GM12873 (cell line): Measurements from ENCODE around the gene ZBTB1.

ENCODE experiments used
- CTCF ChIP-seq: IDR thresholded peaks from 2 replicates; pipeline ENCODE4 v1.5.1; 2012; ENCODE audit warnings: low read depth, mild to moderate bottlenecking, moderate library complexity, low read length, control low read depth; ENCODE audit not compliant: insufficient read depth; ENCODE audit errors: missing control alignments

The ZBTB1 gene

GRCh38 chr14:64501411-64502171 lies 3.0 kb upstream of the ZBTB1 start:
- no peak for TF ChIP-seq CTCF

DNA sequence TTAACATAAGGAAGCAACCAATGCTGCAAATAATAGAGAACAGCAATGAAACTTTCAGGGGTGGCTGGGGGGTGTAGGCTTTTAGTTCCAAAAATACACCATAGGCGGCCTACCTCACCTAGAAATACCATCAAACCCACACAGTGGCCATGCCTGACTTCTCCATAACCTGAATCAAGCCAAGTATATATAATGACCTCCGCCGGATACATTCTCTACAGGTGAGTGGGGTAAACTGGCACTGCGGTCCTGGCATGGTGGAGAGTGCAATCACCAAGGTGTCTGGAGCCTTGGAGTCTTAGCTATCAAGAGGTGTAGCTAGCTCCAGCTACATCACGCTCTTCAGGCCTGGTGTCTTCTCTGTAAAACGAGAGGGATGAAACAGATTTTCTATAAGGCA lies 2.1 kb upstream of the ZBTB1 start:
- TF ChIP-seq CTCF = no peak

DNA sequence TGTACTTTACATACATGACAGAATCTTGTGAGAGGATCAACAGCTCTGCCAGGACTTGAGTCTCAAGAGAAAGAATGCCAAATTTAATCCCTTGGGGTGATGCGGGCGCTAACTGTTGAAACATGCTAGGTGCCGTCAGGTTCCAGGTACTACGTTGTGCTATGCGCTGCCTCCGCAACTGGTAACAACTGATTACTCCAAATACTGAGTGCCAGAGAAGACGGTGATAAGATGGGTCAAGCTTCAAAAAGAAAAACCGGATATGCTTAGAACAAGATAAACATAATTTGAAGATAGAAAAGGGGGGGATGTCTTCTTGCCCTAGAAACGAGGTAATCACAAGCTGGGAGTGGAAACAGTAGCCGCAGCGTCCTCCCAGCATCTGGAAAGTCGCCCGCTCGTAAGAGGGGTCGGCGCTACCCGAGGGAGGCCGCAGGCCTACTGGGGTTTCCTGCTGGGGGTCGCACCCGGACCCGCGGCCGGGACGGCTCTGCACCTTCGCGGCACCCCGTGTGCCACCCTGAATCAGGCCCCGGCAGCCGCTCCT lies 1.6 kb upstream of the ZBTB1 start:
- no peak for TF ChIP-seq CTCF

- no peak for TF ChIP-seq CTCF
These were observed 898 bp upstream of the ZBTB1 start, which contains the start of gene ZBTB25 for GRCh38 chr14:64503434-64504309. ZBTB25 (minus strand) TSS chr14:64503838; CDS start chr14:64490533, 13,305 bp downstream.

DNA sequence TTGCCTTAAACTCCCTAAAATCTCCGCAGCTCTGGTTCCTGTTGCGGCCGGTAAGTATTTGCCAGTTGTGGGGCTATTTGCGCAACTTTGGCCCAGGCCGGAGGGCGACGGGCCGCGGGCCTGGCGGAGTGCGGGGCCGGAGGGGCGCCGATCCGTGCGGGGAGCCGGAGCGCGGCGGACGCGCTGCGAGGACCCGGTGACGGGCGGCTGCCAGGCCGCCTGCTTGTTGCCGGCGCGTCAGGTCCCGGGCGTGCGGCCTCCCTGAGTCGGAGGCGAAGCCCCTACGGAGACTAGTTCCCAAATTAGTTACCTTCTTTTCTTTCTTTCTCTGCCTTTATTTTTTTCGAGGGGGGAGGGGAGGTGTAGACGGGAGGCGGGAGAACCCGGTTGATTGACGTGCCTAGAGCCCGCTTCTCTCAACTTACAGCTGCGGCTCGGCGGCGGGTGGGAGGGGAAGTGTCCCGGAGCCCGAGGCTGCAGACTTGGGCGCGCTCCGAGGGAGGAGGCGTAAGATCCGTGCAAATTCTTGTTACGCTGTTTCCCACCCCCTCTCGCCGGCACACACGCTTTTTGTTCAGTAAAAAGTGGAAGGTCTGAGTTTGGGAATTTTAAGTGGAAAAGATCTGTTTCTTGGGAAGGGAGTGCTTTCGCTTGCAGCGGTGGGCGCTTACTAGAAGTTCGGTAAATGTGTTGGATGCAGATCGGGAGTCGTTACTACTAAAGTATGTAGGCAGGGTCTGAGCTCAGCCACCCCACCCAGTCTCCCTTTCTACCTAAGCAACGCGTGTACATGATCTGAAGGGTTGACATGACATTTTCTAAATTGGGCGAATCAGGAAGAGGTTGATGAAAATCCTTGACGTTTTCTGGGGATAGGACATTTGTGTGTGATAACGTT lies 576 bp downstream of the ZBTB1 start:
- TF ChIP-seq CTCF = no peak

DNA sequence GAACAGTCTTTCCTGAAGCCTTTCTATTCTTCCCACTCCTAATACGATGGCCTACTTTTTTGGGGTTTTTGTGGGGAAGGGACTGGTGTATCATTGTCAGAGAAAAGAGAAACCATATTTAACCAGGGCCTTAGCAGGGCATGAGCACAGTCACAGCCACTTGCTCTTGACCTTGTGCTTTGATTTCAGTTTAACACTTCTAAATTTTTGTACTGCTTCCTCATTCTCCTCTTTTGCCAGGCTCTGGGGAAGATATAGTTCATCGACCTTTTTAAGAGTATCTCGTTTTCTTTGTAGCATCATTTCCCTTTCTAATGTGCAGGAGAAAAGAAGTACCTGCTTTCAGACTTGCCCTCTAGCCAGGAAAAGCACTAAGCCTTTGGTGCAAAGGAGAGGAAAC lies 2.2 kb downstream of the ZBTB1 start:
- TF ChIP-seq CTCF = no peak
